NCI-H187 (cell line): Measurements from ENCODE around the gene MEIG1.
A peak's percentile ranks its signal among the peaks of the same experiment; 100 is the strongest.
"Not testable (repeated sequence)": the region's sequence is repeated elsewhere in the genome, so short reads cannot be mapped to it uniquely, and the experiment has no call there.

Source experiments
- DNase-seq, 2 experiments: peaks; one replicate each; lab custom pipeline; 2025; lab: John Stamatoyannopoulos, UW

The MEIG1 gene

DNA sequence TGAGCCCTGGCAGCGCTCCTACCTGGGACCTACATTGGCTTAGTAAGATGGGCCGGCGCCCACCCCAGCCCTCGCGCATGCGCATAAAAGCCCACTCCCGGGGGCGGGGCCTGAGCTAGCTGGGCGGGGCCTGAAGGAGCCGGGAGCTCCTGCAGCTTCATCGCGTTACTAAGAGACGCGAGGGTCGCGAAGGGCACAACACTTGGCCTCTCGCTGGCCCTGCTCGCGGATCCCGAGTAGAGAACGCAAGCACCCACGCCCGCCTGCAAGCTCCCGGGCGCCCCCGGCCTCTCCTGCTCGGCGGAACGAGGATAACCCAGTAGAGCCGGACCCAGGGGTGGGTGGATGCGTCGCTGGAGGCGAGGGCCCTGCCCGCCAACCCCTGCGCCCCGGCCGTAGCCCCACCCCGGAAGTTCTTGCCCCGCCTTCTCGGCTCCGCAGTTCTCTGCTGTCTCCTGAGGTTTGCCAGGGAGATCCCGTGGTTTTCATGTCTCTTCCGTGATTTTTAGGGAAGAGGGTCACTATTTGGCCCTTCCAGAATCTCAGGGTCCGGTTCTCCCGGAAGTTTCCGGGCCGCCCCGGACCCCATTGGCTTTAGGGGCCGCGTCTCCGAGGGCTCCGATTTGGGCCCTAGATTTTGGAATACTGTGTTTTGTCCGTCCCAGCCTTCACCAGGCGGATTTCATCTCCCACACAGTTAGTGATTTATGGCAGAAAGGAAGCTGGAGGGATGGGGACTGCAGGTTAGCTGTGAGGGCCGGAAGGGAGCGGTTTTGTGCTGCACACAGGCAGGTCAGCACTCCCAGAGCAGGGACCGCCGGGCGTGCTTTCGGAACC, at the start of gene MEIG1:
Gene MEIG1, plus strand, starts transcription at position 168 of the 837 bp plus-strand sequence. CDS start 7,081 bp downstream, outside the sequence.
- peak; percentile 62 to 75 for DNase-seq

GRCh38 chr10:14910953-14911352, 48.2 kb upstream of the MEIG1 start:
- DNase-seq: no peak

GRCh38 chr10:14911801-14912200, 47.4 kb upstream of the MEIG1 start:
- DNase-seq: no peak

GRCh38 chr10:14916600-14916999, 42.6 kb upstream of the MEIG1 start:
- DNase-seq: no peak

GRCh38 chr10:14917827-14918226, 41.4 kb upstream of the MEIG1 start:
- no peak for DNase-seq

DNA sequence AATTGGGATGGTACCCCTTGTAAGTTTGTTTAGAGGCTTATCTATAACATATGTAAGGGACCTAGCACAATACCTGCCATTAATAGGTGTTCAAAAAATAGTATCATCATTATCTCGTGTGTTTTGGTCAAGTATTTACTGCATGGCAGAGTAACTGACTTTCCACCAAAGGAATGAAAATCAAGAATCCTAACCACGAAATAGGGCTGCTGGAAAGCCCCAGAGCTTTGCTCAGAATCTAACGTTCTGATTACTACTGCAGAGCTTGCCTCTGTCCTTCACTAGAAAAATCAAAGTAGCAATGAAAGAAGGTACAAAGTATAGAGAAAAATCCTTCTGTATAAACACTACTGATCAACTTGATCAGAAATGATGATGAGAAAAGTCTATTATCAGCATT, 40.2 kb upstream of the MEIG1 start:
- no peak for DNase-seq

- DNase-seq: no peak
Measured at GRCh38 chr10:14924013-14924412, 35.2 kb upstream of the MEIG1 start.

DNA sequence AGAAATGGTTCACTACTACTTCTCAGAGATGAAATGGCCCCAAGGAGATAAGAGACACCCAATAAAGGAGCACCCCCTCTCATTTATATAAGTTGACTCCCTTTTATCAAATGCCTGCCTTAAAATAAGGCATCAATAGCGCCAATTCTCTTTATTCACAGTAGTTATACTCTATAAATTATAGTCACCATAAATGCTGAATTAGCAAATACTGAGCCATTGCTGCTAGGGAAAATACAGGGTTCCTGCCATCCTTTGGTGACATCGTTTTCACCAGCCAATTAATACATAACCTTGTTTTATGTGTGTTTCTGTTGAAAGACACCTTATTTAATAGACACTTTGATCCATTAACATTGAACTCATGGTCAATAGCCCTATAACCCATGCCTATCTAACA, 33.9 kb upstream of the MEIG1 start:
- DNase-seq: no peak

- no peak for DNase-seq
Measured at GRCh38 chr10:14926061-14926470, 33.1 kb upstream of the MEIG1 start.

- DNase-seq: no peak
Measured at GRCh38 chr10:14926722-14927416, 32.3 kb upstream of the MEIG1 start.

DNA sequence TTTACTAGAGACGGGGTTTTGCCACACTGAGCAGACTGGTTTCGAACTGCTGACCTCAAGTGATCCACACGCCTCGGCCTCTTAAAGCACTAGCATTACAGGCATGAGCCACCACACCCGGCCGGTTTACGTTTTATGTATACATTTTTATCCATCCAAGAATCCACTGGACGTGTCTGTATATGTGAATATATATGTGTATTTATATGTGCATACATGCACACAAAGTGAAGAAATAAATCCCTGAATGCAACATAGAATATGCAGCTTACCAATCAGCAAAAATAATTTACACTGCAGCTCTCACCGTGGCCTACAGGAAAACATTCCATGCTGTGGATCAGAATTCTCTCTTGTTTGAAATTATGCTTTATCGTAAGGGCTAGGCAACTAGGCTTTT, 28.6 kb upstream of the MEIG1 start:
- no peak for DNase-seq

DNA sequence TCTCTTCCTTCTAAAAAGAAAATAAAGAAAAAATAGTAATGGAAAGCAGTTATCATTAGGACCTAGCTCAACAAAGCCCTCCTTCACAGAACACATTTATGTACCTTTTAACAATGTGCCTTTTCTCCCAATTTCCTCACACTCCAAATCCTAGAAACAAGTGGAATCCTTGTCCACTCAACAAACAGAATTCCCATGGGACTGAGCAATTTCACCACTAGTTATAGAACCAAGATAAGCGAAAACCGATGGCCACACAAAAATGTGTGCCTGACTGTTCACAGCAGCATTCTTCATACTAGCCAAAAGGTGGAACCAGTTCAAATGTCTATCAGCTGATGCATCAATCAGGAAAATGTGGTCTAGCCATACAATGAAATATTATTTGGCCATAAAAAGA, 22.6 kb upstream of the MEIG1 start:
- no peak for DNase-seq

GRCh38 chr10:14938971-14939370, 20.2 kb upstream of the MEIG1 start:
- DNase-seq: not testable (repeated sequence)

GRCh38 chr10:14942147-14942949, 16.8 kb upstream of the MEIG1 start:
- not testable (repeated sequence) for DNase-seq

- not testable (repeated sequence) for DNase-seq
Measured at GRCh38 chr10:14942950-14943338, 16.2 kb upstream of the MEIG1 start.

GRCh38 chr10:14945108-14945507, 14.1 kb upstream of the MEIG1 start:
- no peak for DNase-seq

GRCh38 chr10:14947268-14947667, 11.9 kb upstream of the MEIG1 start:
- no peak for DNase-seq

DNA sequence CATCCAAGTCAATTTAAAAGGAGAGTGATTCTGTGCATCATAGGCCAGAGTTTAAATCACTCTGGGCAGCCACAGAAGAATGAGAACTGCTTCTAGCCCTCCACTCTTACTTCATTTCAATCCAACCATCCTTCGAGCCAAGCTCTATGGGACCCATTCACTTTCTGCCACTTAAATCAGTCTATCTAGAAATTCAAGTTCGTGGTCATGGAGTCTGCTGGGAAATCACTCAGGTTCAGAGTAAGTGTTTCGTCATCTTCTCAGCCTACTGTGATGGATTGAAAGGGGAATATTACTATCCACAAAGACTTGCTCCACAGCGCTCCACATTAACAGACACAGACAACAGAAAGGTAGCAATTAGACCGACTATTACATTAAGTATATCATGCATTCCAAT, 9.9 kb upstream of the MEIG1 start:
- DNase-seq: no peak

DNA sequence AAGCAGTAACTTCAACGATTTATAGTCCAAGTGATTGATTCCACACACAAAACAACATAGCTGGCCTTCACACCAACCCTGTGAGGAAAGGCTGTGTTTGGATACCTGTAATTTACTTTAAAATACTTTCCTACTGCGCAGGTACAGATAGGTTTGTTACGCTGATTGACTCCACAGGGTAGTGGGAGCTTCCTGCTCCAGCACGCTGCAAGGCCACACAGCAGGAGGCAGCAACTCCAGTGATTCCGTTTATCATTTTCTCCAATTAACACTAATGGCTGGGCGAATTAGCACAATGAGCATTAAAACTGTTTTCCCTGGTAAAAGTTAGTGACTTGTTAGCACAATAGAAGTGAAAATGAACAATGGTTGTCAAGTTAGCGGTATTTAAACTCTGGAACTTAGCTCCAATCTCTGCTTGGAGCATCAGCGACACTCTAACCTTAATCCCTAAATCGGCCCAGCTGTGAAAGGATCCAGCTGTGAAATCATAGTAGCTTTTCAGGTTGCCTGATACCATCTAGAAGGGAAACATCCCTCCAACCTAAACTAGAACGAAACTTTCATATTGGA, 6.3 kb upstream of the MEIG1 start:
- no peak for DNase-seq

DNA sequence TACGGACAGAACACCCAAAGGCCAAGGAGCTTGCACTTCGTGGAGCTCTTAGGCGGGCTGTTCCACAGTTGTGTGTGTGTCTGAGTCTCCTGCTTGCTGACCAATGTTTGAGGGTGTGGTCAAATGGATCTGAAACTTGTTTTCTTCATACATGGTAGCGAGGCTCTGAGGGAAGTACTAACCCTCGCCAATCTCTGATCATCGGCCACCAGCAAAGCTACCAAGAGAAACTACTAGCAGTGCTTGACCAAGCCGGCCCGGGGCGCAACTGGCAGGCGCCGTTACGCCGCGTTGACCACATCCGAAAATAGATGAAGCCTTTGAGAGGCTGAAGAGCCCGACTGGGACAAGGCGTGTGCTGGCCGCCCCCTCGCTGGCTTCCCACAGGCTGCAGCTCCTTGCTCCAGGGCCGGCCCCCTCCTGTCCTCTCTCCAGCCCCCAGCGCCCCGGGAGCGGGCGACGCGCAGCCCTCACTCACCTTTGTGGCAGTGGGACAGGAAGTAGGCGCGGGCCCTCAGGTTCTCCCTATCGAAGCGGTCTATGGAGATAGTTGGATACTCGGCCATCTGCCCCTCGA, 5.7 kb upstream of the MEIG1 start:
- DNase-seq: no peak

- DNase-seq: peak; percentile 60 to 62
Measured at GRCh38 chr10:14954001-14954770, 5.0 kb upstream of the MEIG1 start, which contains the start of gene DCLRE1C. TSS of gene DCLRE1C (minus strand) at chr10:14954096. CDS start at chr10:14954010, 86 bp downstream.
